Measurements from ENCODE around the gene TOM1.
"Not testable (repeated sequence)": the region's sequence is repeated elsewhere in the genome, so short reads cannot be mapped to it uniquely, and the experiment has no call there.

Gene TOM1

GRCh38 chr22:35348026-35348590 is 48.4 kb downstream of the TOM1 start:
- DNase-seq: no peak

- DNase-seq: no peak
These were observed 49.0 kb downstream of the TOM1 start for GRCh38 chr22:35348703-35349102.

DNA sequence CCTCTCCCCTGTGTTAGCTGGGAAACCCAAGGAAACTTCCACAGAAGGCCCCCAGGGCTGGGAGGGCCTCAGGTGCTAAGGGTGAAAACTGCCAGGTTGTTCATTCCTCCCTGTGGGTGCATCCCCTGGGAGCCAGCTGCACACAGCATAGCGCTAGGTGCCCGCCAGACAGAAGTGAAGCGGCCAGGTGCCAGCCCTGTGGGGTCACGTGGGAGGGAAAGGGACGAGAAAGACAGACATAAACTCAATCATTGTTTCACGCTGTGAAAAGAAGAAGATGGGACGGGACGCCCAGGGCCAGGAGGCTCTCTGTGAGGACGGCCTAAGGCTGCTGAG is 49.6 kb downstream of the TOM1 start:
- DNase-seq: peak; percentile 90

DNA sequence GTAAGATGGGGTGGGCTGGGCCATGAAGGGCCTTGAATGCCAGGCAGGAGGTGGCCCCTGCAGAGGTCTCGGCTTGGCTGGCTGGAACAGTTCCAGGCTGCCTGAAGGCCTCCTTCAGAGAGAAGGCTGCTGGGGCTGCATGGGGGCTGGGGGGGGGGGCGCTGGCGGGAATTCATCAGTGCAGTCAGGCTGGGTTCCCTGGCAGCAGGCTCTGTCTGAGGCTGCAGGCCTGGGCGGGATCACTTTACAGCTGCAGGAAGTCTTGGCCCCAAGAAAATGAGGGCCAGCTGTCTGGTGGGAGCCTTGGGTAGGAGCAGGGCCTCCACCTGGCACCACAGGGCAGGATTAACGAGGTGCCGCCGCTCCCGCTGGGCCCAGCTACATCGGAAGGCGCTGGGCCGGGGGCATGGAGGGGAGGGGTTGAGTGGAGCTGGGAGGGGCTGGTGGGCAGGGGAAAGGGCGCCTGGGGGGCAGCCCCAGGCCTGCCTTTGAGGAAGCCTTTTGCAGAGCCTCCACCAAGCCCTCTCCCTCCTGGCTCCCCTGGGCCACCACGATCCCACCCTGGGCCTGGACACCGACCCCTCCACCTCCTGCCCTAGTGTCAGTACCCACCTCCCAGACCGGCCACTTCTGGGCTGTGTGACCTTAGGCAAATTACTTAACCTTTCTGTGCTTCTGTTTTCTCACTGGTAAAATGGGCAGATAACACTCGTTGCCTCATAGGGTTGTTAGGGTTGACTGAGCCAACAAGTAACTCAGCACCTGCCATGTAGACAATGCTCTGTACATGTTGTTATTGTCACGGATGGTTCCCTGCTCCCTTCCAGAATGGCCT is 50.2 kb downstream of the TOM1 start:
- peak; percentile 90 for DNase-seq

DNA sequence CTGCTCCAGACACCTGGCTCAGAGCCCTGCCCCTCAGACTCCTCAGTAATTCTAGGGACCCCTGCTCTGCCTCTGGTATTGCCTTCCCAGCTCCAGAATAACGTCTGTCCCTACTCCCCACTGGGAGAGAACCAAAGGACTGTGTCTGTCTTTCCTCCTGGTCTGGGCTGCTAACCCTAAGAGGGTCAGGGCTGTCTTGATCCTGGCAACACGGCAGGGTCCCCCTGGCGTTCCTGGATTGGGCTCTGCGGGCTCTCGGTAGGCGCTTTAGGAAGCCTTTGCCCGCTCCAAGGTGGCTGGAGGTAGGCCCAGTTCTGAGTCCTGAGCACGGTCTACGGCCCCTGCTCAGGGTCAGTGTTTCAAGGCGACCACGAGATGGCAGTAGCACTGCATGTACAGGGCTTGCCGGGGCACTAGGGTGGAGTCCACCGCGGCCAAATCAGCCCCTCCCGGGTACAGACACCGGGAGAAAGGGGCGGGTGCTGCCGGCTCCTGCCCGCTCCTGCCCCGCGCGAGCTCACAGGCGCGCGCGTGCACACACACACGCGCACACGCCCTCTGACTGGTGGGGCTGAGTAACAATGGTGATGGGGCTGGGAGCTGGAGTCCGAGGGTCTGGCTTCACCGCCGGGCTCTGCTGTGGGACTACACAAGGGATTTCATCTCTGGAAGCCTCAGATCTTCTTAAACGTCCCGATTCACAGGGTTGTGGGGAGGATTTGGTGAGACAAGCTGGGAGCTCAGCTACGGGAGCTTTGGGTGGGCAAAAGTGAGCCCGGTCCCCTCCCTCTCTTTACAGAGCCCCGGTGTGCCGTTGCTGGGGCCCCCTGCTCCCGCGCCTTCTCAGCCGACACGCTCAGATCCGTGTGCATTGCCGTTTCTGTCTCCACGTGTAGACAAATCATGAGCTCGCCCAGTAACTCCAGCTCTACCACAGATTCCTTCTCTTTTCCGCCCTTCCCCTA is 51.1 kb downstream of the TOM1 start:
- DNase-seq: peak; percentile 84

DNA sequence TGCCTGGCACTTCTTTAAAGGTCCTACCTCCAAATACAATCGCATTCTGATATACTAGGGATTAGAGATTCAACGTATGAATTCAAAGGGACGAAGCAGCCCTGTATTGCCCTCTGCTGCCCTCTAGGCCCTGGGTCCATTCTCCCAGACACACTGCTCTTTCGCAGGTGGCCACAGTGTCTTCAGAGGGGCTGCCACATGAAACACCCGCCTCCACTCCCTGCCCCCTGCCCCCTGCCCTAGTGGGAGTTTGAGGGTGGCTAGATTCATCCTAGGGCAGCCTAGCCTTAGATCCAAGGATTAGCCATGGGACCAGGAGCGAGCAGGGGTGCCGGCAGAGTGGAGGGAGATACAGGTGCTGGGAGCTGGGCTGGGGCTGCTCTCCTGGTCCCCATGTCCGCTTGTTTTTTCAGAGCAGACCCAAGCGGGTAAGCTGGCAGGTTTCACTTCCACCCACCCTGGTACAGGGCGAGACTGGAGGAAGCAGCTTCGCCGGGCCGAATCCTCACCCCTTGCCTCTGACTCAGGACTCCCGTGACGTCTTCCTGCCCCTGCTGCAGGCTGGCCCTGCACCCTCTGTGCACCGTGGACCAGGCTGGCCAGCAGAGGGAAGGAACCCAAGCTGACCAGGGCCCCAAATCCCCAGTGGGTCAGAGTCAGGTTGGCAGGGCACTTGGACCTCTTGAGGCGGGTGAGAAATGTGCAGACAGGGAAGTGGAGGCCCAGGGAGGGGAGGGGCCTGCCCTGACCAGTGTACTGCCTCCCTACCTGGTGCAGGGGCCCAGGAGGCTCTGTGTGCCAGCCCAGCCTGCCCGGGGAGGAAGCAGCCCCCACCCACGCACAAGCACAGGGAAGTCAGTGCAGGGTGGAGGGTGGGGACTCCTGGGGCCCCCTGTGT is 52.8 kb downstream of the TOM1 start:
- DNase-seq: no peak

GRCh38 chr22:35353318-35353717 is 53.6 kb downstream of the TOM1 start:
- DNase-seq: no peak

- no peak for DNase-seq
These were observed 54.4 kb downstream of the TOM1 start for GRCh38 chr22:35354068-35354467.

GRCh38 chr22:35357883-35358621 is 58.4 kb downstream of the TOM1 start:
- no peak for DNase-seq

DNA sequence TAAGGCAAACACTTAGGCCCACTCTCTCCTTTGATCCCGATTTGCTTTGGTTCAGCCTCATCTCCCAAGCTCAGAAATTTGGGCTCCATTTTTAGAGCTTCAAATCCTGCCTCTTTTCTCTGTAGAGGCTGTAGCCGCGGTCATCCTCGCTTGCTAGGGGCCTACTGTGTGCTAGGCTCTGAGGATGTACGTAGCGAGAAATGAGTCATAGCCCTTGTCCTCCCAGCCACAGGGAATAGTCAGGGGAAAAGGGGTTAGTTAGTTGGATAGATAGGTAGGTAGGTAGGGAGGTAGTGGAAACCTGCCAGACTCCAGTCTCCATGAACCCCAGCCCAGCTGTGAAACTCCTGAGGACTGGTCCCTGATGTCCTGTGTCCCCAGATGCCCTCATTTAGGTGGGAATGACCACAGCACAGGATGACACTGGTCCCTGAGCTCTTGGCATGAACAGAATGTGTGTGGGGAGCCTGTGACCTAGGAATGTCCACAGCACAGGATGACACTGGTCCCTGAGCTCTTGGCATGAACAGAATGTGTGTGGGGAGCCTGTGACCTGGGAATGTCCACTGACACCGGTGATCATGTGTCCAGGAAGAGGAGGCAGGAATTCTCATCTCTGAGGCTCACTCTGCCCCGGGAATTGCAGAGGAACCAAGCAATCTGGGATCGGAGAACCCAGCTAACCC is 59.8 kb downstream of the TOM1 start:
- DNase-seq: no peak

GRCh38 chr22:35361001-35361558 is 61.4 kb downstream of the TOM1 start:
- DNase-seq: no peak

DNA sequence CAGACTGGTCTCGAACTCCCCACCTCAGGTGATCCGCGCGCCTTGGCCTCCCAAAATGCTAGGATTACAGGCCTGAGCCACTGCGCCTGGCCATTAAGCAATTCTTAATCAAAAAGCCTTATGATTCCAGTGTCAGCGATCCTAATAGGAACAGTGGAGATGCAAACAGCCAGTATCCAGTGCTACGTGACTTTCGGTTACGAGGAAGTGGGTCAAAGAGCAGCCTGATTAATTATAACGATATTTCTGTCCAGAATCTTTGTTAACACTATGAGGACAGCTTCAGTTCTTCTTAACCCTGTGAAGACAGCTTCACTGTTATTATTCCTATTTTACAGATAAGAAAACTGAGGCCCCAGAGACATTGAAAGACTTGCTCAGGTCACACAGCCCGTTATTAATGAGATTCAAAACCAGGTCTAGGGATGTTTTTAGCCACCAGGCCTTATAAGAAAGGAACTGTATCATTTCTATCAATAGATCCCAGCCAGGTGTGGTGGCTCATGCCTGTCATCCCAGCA is 63.9 kb downstream of the TOM1 start:
- DNase-seq: no peak

- DNase-seq: not testable (repeated sequence)
These were observed 64.5 kb downstream of the TOM1 start for GRCh38 chr22:35364230-35364629.

DNA sequence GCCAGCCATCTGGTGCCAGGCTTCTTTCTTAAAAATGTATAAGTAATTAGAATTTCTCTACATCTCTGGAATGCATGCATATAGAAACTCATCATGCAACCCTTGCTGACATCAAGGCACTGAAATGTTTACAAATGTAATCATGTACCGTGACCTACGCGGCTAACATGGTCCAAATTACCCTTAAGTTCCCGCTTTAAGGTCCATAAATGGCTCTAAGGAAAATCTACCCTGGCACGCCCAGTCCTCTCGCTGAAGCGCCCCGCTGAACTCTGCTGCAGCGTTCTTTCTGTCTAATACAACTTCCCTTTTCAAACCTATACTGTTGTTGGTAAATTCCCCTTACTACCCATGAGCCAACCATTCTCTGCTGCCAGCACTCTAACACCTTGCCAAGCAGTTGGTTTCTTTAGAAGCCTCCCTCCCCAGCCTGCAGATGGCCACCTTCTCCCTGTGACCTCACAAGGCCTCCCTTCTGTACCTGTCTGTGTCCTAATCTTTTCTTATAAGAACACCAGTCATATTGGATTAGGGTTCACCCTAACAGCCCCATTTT is 67.7 kb downstream of the TOM1 start:
- no peak for DNase-seq

- no peak for DNase-seq
These were observed 68.7 kb downstream of the TOM1 start for GRCh38 chr22:35368386-35368785.

DNA sequence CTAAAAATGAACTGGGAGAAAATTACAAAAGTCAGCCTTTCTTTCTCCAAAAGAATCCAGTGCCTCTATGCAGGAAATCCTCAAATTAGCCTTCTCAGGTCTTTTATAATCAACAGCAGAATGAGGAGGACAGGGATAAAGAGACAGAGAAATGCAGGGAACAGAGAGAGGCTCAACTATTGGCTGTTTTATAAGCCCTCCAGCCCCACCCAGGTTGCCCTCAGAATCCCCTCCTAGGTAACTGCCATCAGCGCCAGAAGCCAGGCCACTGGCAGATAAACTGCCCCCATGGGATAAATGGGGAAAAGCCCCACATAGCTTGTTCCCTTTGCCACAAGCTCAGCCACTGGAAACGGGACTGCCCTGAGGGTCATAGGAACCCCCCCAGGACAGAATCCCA is 70.3 kb downstream of the TOM1 start:
- DNase-seq: no peak

- DNase-seq: no peak
These were observed 74.1 kb downstream of the TOM1 start for GRCh38 chr22:35373781-35374180.

DNA sequence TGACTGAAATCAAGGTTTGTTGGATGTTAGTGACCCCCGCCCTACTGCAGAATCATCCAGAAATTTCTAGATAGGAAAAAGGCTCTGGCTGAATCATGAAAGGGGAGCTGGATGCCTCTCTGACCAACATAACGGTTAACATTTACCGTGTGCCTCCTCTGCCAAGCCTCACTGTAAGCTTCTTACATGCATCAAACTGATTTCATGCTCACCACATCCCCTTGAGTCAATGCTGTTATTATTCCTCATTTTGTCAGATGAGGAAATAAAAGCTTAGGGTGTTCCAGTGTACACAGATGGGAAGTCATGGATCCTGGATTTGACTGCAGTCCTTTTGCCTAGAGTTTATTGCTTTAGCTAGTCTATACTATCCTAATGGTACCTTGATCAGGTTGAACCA is 75.3 kb downstream of the TOM1 start:
- no peak for DNase-seq

DNA sequence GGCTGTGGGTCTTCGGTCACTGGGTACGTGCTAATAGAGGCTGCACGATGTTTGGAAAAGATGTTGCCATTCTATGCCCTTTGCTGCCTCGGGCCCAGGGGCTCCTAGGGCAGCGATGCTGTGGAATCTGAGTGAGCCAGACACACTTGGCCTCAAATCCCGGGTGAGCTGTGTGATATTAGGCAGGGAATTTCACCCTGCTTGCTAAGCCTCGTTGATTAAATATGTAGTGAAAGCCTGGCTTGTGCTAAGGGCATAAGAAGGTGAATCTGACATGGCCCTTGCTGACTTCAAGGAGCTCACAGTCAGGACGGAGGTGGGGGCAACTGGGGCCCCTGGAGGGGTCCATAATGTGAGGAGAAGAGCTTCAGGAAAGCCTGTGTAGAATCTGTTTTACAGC is 75.8 kb downstream of the TOM1 start:
- DNase-seq: no peak

GRCh38 chr22:35376728-35377472 is 77.2 kb downstream of the TOM1 start:
- peak; percentile 71 for DNase-seq

All from NCI-H1105 treated with DMSO at 0.1 percent for 48 hours (cell line).